Measurements from ENCODE around the gene ZDHHC16.
"Not testable (repeated sequence)": the region's sequence is repeated elsewhere in the genome, so short reads cannot be mapped to it uniquely, and the experiment has no call there.

The ZDHHC16 gene

GRCh38 chr10:97445722-97446639, at the start of gene ZDHHC16, which contains the start of gene EXOSC1:
Gene ZDHHC16, plus strand, starts transcription at chr10:97446175. Its CDS starts 5,501 bp downstream, at chr10:97451676.
Gene EXOSC1, minus strand, starts transcription at chr10:97446006. Its CDS starts 21 bp downstream, at chr10:97445985.
- peak; percentile 90 for DNase-seq

- DNase-seq, result peak; percentile 23
These were observed 46.0 kb upstream of the ZDHHC16 start for GRCh38 chr10:97399843-97400545.

- DNase-seq, result peak; percentile 61
These were observed 45.1 kb upstream of the ZDHHC16 start, which contains the start of gene RRP12 for GRCh38 chr10:97400665-97401454. Gene RRP12, minus strand, starts transcription at chr10:97401340. Its CDS starts 109 bp downstream, at chr10:97401231.

- DNase-seq, result no peak
These were observed 44.5 kb upstream of the ZDHHC16 start for GRCh38 chr10:97401455-97401919.

- no peak for DNase-seq
These were observed 41.9 kb upstream of the ZDHHC16 start for GRCh38 chr10:97404044-97404443.

- DNase-seq, result no peak
These were observed 39.9 kb upstream of the ZDHHC16 start for GRCh38 chr10:97406064-97406463.

- not testable (repeated sequence) for DNase-seq
These were observed 39.5 kb upstream of the ZDHHC16 start for GRCh38 chr10:97406483-97406882.

GRCh38 chr10:97407211-97407951, 38.6 kb upstream of the ZDHHC16 start:
- DNase-seq, result peak; percentile 50

GRCh38 chr10:97407952-97408248, 38.1 kb upstream of the ZDHHC16 start:
- no peak for DNase-seq

GRCh38 chr10:97408496-97408992, 37.4 kb upstream of the ZDHHC16 start:
- no peak for DNase-seq

GRCh38 chr10:97411406-97411805, 34.6 kb upstream of the ZDHHC16 start:
- no peak for DNase-seq

GRCh38 chr10:97412891-97413304, 33.1 kb upstream of the ZDHHC16 start:
- DNase-seq, result peak; percentile 50

- DNase-seq, result no peak
These were observed 29.4 kb upstream of the ZDHHC16 start for GRCh38 chr10:97416565-97416964.

- DNase-seq, result not testable (repeated sequence)
These were observed 22.2 kb upstream of the ZDHHC16 start for GRCh38 chr10:97423757-97424098.

- peak; percentile 94 for DNase-seq
These were observed 19.8 kb upstream of the ZDHHC16 start, which contains the start of gene PGAM1 for GRCh38 chr10:97425964-97426775. Gene PGAM1, plus strand, starts transcription at chr10:97426191. Its CDS starts 117 bp downstream, at chr10:97426308.

- DNase-seq, result peak; percentile 19
These were observed 19.0 kb upstream of the ZDHHC16 start for GRCh38 chr10:97426776-97427570.

GRCh38 chr10:97427571-97428179, 18.3 kb upstream of the ZDHHC16 start:
- DNase-seq, result no peak

- DNase-seq, result peak; percentile 26
These were observed 17.4 kb upstream of the ZDHHC16 start for GRCh38 chr10:97428572-97428981.

GRCh38 chr10:97434055-97434454, 11.9 kb upstream of the ZDHHC16 start:
- DNase-seq, result no peak

GRCh38 chr10:97434557-97434956, 11.4 kb upstream of the ZDHHC16 start:
- no peak for DNase-seq
